ENCODE data around the gene CSKMT.

GRCh38 chr11:62621027-62621566 is 44.0 kb upstream of the CSKMT start:
- TF ChIP-seq EZH2 (IDR thresholded peaks at IDR 0.05; ENCODE audit: borderline replicate concordance, low read length) = no peak
- TF ChIP-seq, protein P1, sequence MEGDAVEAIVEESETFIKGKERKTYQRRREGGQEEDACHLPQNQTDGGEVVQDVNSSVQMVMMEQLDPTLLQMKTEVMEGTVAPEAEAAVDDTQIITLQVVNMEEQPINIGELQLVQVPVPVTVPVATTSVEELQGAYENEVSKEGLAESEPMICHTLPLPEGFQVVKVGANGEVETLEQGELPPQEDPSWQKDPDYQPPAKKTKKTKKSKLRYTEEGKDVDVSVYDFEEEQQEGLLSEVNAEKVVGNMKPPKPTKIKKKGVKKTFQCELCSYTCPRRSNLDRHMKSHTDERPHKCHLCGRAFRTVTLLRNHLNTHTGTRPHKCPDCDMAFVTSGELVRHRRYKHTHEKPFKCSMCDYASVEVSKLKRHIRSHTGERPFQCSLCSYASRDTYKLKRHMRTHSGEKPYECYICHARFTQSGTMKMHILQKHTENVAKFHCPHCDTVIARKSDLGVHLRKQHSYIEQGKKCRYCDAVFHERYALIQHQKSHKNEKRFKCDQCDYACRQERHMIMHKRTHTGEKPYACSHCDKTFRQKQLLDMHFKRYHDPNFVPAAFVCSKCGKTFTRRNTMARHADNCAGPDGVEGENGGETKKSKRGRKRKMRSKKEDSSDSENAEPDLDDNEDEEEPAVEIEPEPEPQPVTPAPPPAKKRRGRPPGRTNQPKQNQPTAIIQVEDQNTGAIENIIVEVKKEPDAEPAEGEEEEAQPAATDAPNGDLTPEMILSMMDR (IDR thresholded peaks at IDR 0.05; ENCODE audit: low read length) = no peak

Measured in OCI-LY1 (cell line).